CD4-positive, alpha-beta memory T cell (primary cell): ENCODE measurements around the gene CCDC9B. TPM values are rescaled to one million over a fixed set of nuclear protein-coding genes. Genes with fewer than 3 reads are reported as not detected.

Experiments
- polyA plus RNA-seq, 2 donors: library from polyadenylated mRNA; unstranded; fragments of 300-500 nt; fragmentation: Illumina TruSeq; gene quantifications; one replicate each; pipeline ENCODE4 v1.2.3, GENCODE V29; 2021
- total RNA-seq, 2 experiments: library from RNA; stranded (reverse); gene quantifications; one replicate each; pipeline ENCODE4 v1.2.3, GENCODE V29; 2021

CCDC9B gene
- total and polyA plus RNA-seq, 4 experiments from 2014 or later, result 0.53 to 5.1 (median 2.6) TPM; not detected in 1

Other genes starting within 250 kb of the CCDC9B start
- gene BMF, start 232.1 kb downstream of the CCDC9B start, total RNA-seq, result 10 to 100 TPM; 13.3 to 13.7 TPM
- gene BMF, start 232.1 kb downstream of the CCDC9B start, polyA plus RNA-seq, result under 1 TPM; 0.55 to 0.99 TPM
- gene BUB1B, start 179.9 kb downstream of the CCDC9B start, total RNA-seq, result under 1 TPM; 0.55 to 0.89 TPM
- under 1 TPM in 1 of 2 donors, not detected in 1; 0.40 TPM for gene BUB1B, start 179.9 kb downstream of the CCDC9B start, polyA plus RNA-seq
- gene PAK6, start 101.9 kb downstream of the CCDC9B start, total RNA-seq, result under 1 TPM in 1 of 2 experiments, not detected in 1; 0.67 TPM
- gene PAK6, start 101.9 kb downstream of the CCDC9B start, polyA plus RNA-seq, result 1 to 10 TPM in 1 of 2 donors, under 1 TPM in 1; 0.53 to 1.7 TPM
- not detected for gene ANKRD63, start 57.9 kb downstream of the CCDC9B start, total RNA-seq
- not detected for gene ANKRD63, start 57.9 kb downstream of the CCDC9B start, polyA plus RNA-seq
- gene PLCB2, start 33.0 kb downstream of the CCDC9B start, total RNA-seq, result 100 to 1,000 TPM; 211 to 219 TPM
- 10 to 100 TPM; 22.6 to 37.5 TPM for gene PLCB2, start 33.0 kb downstream of the CCDC9B start, polyA plus RNA-seq
- gene INAFM2, start 17.2 kb downstream of the CCDC9B start, total RNA-seq, result 1 to 10 TPM; 7.2 to 7.5 TPM
- gene INAFM2, start 17.2 kb downstream of the CCDC9B start, polyA plus RNA-seq, result 1 to 10 TPM in 1 of 2 donors, under 1 TPM in 1; 0.08 to 2.8 TPM
- not detected for gene PHGR1, start 10.1 kb upstream of the CCDC9B start, total RNA-seq
- not detected for gene PHGR1, start 10.1 kb upstream of the CCDC9B start, polyA plus RNA-seq
- gene DISP2, start 17.3 kb upstream of the CCDC9B start, total RNA-seq, result under 1 TPM; 0.03 to 0.23 TPM
- under 1 TPM in 1 of 2 donors, not detected in 1; 0.05 TPM for gene DISP2, start 17.3 kb upstream of the CCDC9B start, polyA plus RNA-seq
- gene KNSTRN, start 41.8 kb upstream of the CCDC9B start, total RNA-seq, result 1 to 10 TPM; 6.8 to 8.8 TPM
- gene KNSTRN, start 41.8 kb upstream of the CCDC9B start, polyA plus RNA-seq, result 1 to 10 TPM; 1.0 to 2.5 TPM
- 10 to 100 TPM; 56.4 to 62.2 TPM for gene IVD, start 64.9 kb upstream of the CCDC9B start, total RNA-seq
- gene IVD, start 64.9 kb upstream of the CCDC9B start, polyA plus RNA-seq, result 10 to 100 TPM; 25.7 to 26.8 TPM
- gene BAHD1, start 100.0 kb upstream of the CCDC9B start, total RNA-seq, result 10 to 100 TPM; 47.0 to 49.2 TPM
- 1 to 10 TPM; 1.5 to 4.6 TPM for gene BAHD1, start 100.0 kb upstream of the CCDC9B start, polyA plus RNA-seq
- gene CHST14, start 130.0 kb upstream of the CCDC9B start, total RNA-seq, result 10 to 100 TPM in 1 of 2 experiments, 1 to 10 TPM in 1; 9.1 to 10.5 TPM
- gene CHST14, start 130.0 kb upstream of the CCDC9B start, polyA plus RNA-seq, result 1 to 10 TPM in 1 of 2 donors, under 1 TPM in 1; 0.64 to 1.5 TPM
- gene CCDC32, start 224.1 kb upstream of the CCDC9B start, total RNA-seq, result 10 to 100 TPM; 31.7 to 32.4 TPM
- gene CCDC32, start 224.1 kb upstream of the CCDC9B start, polyA plus RNA-seq, result 10 to 100 TPM; 41.9 to 49.3 TPM
- 10 to 100 TPM; 13.6 to 15.1 TPM for gene RPUSD2, start 228.4 kb upstream of the CCDC9B start, total RNA-seq
- gene RPUSD2, start 228.4 kb upstream of the CCDC9B start, polyA plus RNA-seq, result 10 to 100 TPM; 19.4 to 25.0 TPM